Kidney (tissue), 14 donors: ENCODE results near the gene GALNT17. TPM values are rescaled to one million over a fixed set of nuclear protein-coding genes. Genes with fewer than 3 reads are reported as not detected.

Experiments
- DNase-seq, 5 donors: peaks; one replicate each; pipeline ENCODE4 v3.0.0-alpha.2; 2013 to 2020
- FAIRE-seq: peaks from 2 replicates; lab custom pipeline; 2012; peaks lifted over from hg19 to GRCh38; lab: Jason Lieb, UNC
- H3K27ac ChIP-seq, 2 donors: one replicate each; pipeline ENCODE4 v1.7.0; 2013; ENCODE audit warnings: low read depth in 2 of 2, low read length in 2 of 2, inconsistent platforms in 1 of 2
- H3K27me3 ChIP-seq: one replicate; pipeline ENCODE4 v1.7.1; 2013; ENCODE audit warnings: low read length, inconsistent platforms; ENCODE audit not compliant: control insufficient read depth, insufficient read depth
- H3K36me3 ChIP-seq, 3 donors: one replicate each; pipeline versions ENCODE4 v1.7.0 to v1.7.1; 2013; ENCODE audit warnings: low read length in 3 of 3, control low read depth in 1 of 3, inconsistent platforms in 1 of 3; ENCODE audit not compliant: insufficient read depth in 3 of 3, control insufficient read depth in 2 of 3
- H3K4me1 ChIP-seq, 3 donors: one replicate each; pipeline versions ENCODE4 v1.7.0 to v1.7.1; 2013; ENCODE audit warnings: low read length in 3 of 3, inconsistent platforms in 1 of 3, low read depth in 1 of 3; ENCODE audit not compliant: control insufficient read depth in 2 of 3, insufficient read depth in 2 of 3
- H3K4me3 ChIP-seq, 3 donors: one replicate each; pipeline versions ENCODE4 v1.7.0 to v1.8.1; 2013; ENCODE audit warnings: low read length in 3 of 3, control low read depth in 1 of 3, inconsistent platforms in 1 of 3
- H3K9ac ChIP-seq, 3 donors: one replicate each; pipeline versions ENCODE4 v1.7.0 to v1.7.1; 2013; ENCODE audit warnings: low read length in 3 of 3, control low read depth in 1 of 3, inconsistent platforms in 1 of 3
- H3K9me3 ChIP-seq, 3 donors: one replicate each; pipeline versions ENCODE4 v1.7.0 to v1.7.1; 2013; ENCODE audit warnings: low read length in 3 of 3, control low read depth in 1 of 3, inconsistent platforms in 1 of 3; ENCODE audit not compliant: control insufficient read depth in 2 of 3, insufficient read depth in 1 of 3
- CTCF ChIP-seq: IDR thresholded peaks from 3 replicates; pipeline ENCODE4 v1.5.1; 2012; ENCODE audit warnings: mild to moderate bottlenecking, moderate library complexity, borderline replicate concordance; ENCODE audit not compliant: insufficient read depth; ENCODE audit errors: extremely low read depth
- intact Hi-C: fragments of 100-400 bp; cut with DNase I; formaldehyde crosslinking; loops from one replicate; pipeline ENCODE4 v1.11.1; 2022
- polyA plus RNA-seq: library from polyadenylated mRNA; stranded (reverse); fragments of 350-450 nt; fragmentation: Illumina TruSeq; extraction: RNeasy Lipid Tissue Mini Kit (QIAGEN cat#74804); gene quantifications from one replicate; pipeline ENCODE4 v1.2.3, GENCODE V29; 2014; ENCODE audit warnings: low read depth, low replicate concordance; ENCODE audit not compliant: insufficient read depth
- total RNA-seq: library from RNA; stranded (reverse); fragmentation: NEBNext Ultra II Directional; extraction: Animal tissue kit (Norgen Biotek cat#: 25700); gene quantifications from one replicate; pipeline ENCODE4 v1.2.1, GENCODE V29; 2021
- donor health status: control.
- donor health status: control.
- donor health status: control.
- donor health status: control.
- donor health status: control.
- donor health status: DM: yes; HTN: yes; CAD: no.
- donor health status: Normal renal cell carcinoma (clear cell type).

The GALNT17 gene
- total and polyA plus RNA-seq, 2 donors from 2014 or later: 2.4 to 5.5 TPM

GRCh38 chr7:71612911-71613310 is 481.0 kb downstream of the GALNT17 start:
- DNase-seq (peak in 1 of 5 donors; percentile 12), FAIRE-seq (no peak)
- Histone ChIP-seq H3K9ac (no peak overlapping the region), H3K27me3 (no peaks in the 10 kb centered on the region), H3K36me3 (no peaks in the 10 kb centered on the region), H3K4me1 (no peaks in the 10 kb centered on the region), H3K27ac (no peak overlapping the region), H3K4me3 (no peak overlapping the region), H3K9me3 (no peaks in the 10 kb centered on the region)
- intact Hi-C loops: no loop called here
- no peak for TF ChIP-seq CTCF

- H3K4me1 ChIP-seq: no peaks in the 10 kb centered on the region
- FAIRE-seq (no peak), DNase-seq (peak in 2 of 5 donors; percentile 11 to 13)
Measured at GRCh38 chr7:71613313-71613712, 481.4 kb downstream of the GALNT17 start.

GRCh38 chr7:71615017-71615416 is 483.1 kb downstream of the GALNT17 start:
- no peaks in the 10 kb centered on the region for H3K27me3 ChIP-seq
- H3K4me3 ChIP-seq: no peak overlapping the region
- no peak for TF ChIP-seq CTCF
- H3K9ac ChIP-seq: no peak overlapping the region
- DNase-seq: peak in 1 of 5 donors; percentile 69
- H3K27ac ChIP-seq: no peak overlapping the region
- no peaks in the 10 kb centered on the region for H3K4me1 ChIP-seq
- H3K9me3 ChIP-seq: peaks cover 0 to 3% (median 0%) of the 10 kb centered on the region in 3 donors
- no peaks in the 10 kb centered on the region for H3K36me3 ChIP-seq
- FAIRE-seq: no peak
- intact Hi-C loops: no loop called here

More at GRCh38 chr7:71613313-71613712, 481.4 kb downstream of the GALNT17 start:
- intact Hi-C loops: no loop called here
- no peaks in the 10 kb centered on the region for H3K36me3 ChIP-seq
- H3K27ac ChIP-seq: no peak overlapping the region
- no peak overlapping the region for H3K9ac ChIP-seq
- H3K9me3 ChIP-seq: no peaks in the 10 kb centered on the region
- no peak overlapping the region for H3K4me3 ChIP-seq
- TF ChIP-seq CTCF: no peak
- H3K27me3 ChIP-seq: no peaks in the 10 kb centered on the region

GRCh38 chr7:71616217-71616616 is 484.3 kb downstream of the GALNT17 start:
- DNase-seq (no peak), FAIRE-seq (no peak)
- H3K4me1 ChIP-seq: no peaks in the 10 kb centered on the region
- peaks cover 0 to 3% (median 0%) of the 10 kb centered on the region in 3 donors for H3K9me3 ChIP-seq
- H3K9ac ChIP-seq: no peak overlapping the region
- H3K36me3 ChIP-seq: no peaks in the 10 kb centered on the region
- no peak overlapping the region for H3K4me3 ChIP-seq
- intact Hi-C loops: no loop called here
- no peaks in the 10 kb centered on the region for H3K27me3 ChIP-seq
- no peak overlapping the region for H3K27ac ChIP-seq
- TF ChIP-seq CTCF: no peak
